Measurements from ENCODE around the gene IGSF9B.
"Not testable (repeated sequence)": the region's sequence is repeated elsewhere in the genome, so short reads cannot be mapped to it uniquely, and the experiment has no call there.

The IGSF9B gene, protein sequence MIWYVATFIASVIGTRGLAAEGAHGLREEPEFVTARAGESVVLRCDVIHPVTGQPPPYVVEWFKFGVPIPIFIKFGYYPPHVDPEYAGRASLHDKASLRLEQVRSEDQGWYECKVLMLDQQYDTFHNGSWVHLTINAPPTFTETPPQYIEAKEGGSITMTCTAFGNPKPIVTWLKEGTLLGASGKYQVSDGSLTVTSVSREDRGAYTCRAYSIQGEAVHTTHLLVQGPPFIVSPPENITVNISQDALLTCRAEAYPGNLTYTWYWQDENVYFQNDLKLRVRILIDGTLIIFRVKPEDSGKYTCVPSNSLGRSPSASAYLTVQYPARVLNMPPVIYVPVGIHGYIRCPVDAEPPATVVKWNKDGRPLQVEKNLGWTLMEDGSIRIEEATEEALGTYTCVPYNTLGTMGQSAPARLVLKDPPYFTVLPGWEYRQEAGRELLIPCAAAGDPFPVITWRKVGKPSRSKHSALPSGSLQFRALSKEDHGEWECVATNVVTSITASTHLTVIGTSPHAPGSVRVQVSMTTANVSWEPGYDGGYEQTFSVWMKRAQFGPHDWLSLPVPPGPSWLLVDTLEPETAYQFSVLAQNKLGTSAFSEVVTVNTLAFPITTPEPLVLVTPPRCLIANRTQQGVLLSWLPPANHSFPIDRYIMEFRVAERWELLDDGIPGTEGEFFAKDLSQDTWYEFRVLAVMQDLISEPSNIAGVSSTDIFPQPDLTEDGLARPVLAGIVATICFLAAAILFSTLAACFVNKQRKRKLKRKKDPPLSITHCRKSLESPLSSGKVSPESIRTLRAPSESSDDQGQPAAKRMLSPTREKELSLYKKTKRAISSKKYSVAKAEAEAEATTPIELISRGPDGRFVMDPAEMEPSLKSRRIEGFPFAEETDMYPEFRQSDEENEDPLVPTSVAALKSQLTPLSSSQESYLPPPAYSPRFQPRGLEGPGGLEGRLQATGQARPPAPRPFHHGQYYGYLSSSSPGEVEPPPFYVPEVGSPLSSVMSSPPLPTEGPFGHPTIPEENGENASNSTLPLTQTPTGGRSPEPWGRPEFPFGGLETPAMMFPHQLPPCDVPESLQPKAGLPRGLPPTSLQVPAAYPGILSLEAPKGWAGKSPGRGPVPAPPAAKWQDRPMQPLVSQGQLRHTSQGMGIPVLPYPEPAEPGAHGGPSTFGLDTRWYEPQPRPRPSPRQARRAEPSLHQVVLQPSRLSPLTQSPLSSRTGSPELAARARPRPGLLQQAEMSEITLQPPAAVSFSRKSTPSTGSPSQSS (N-terminal part only)

DNA sequence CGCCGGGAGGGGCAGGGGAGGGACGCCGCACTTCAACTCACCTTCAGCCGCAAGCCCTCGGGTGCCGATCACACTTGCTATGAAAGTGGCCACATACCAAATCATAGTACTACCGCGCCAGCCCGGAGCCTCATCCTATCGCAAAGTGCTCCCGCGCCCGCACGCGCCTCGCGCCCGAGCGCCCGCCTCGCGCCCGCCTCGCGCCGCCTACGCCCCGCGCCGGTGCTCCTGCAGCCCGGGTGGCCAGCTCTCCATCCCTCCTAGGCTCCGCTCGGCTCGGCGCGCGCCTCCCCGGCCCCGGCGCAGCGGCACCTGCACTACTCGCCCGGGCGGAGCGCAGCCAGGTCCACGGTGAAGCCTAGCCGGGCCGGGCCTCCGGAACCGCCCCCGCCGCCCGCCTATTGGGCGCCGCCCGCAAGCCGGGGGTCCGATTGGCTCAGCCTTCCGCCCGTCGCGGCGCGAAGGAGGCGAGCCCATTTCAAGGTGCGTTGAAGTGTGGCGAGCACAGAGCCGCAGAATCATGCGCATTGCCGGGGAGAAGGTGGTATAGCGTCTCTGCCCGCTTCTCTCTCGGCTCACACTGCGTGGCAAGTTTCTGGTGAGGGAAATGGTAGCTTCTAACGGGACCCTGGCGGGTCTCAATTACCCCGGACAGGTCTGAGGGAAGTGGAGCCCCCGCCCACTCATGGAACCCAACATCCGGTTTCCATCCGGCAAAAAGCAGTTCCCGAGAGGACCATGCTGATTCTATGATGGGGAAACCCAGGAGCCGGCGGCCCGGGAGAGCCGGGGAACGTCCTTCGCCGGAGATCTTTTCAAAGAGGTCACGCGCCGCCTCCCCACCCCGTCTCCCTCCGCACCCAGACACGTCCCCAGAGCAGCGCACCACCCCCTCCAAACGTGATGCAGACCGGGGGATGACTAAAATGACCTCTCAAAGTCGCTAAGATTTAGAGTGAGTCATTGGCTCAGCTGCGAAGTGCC lies at the start of gene IGSF9B:
Gene IGSF9B, minus strand, starts transcription at position 319 of the 984 bp plus-strand sequence. Its CDS starts 214 bp downstream, at position 105.
- DNase-seq (ENCODE audit: low spot score): no peak

DNA sequence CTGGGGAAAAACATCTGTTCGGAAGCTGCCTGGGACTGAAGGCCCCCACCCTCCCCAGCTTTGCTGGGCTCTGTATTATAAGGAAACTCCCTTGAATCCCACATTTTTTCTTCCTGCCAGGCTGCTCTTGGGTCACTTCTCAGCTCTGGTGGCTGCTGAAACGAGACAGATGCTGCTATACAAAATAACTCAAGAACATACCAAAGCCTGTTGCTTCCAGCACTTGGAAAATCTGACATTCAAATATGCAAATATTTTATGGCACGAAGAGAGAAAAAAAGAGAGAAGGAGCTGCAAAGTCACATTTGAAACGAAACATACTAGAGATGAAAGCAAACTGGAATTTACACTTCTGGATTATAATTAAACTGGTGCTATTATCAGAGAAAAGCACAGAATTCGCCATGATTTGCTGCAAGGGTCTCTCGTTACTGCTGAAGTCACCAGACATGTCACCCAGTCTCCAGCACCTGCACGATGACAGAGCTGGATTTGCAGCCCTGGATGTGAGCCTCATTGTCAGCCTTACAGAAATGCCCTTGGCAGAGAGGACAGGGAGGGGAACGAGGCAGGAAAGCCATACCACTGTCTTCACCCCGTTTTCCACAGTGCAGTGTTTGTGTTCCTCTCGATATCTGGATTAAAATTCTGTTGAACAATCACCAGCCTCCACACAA lies 47.9 kb upstream of the IGSF9B start:
- DNase-seq (ENCODE audit: low spot score): no peak

DNA sequence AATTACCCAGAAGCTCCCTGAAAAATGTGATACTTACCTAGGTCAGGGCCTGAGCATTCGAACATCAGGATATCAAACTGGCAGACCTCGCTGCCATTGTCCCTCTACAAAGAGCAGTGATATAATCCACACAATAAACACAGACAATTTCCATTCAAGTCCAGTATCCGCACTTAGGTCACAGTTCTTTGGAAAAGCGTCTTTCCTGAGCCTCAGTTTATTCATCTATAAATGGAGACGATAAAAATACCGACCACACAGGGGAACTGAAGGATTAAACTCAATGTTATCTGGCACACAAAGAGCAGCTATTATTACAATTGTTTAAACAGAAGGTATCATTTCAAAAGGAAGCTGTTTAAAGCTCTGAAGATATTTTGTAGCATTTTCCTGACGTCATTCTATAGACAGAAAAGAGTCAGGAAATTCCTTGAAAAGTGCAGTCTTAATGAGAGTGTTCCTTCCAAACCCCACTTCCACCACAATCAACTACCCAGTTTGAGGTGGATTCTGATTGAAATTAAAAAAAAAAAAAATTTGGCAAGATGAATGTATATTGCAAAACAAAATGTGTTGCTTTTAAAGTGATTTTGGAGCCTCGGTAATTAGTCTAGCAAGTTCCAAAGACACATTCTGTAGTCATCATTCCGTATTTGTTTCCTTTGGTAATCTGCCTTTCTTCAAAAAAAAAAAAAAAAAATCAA lies 47.2 kb upstream of the IGSF9B start:
- DNase-seq (ENCODE audit: low spot score): no peak

DNA sequence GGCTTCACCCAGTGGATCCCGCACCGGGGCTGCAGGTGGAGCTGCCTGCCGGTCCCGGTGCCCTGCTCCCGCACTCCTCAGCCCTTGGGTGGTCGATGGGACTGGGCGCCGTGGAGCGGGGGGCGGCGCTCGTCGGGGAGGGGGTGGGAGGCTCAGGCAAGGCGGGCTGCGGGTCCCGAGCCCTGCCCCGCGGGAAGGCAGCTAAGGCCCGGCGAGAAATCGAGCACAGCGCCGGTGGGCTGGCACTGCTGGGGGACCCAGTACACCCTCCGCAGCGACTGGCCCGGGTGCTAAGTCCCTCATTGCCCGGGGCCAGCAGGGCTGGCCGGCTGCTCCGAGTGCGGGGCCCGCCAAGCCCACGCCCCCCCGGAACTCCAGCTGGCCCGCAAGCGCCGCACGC lies 46.1 kb upstream of the IGSF9B start:
- DNase-seq (ENCODE audit: low spot score): not testable (repeated sequence)

DNA sequence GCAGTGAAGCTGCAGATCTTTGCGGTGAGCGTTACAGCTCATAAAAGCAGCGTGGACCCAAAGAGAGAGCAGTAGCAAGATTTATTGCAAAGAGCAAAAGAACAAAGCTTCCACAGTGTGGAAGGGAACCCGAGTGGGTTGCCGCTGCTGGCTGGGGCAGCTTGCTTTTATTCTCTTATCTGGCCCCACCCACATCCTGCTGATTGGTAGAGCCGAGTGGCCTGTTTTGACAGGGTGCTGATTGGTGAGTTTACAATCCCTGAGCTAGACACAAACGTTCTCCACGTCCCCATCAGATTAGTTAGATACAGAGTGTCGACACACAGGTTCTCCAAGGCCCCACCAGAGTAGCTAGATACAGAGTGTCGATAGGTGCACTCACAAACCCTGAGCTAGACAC lies 45.6 kb upstream of the IGSF9B start:
- DNase-seq (ENCODE audit: low spot score): not testable (repeated sequence)

DNA sequence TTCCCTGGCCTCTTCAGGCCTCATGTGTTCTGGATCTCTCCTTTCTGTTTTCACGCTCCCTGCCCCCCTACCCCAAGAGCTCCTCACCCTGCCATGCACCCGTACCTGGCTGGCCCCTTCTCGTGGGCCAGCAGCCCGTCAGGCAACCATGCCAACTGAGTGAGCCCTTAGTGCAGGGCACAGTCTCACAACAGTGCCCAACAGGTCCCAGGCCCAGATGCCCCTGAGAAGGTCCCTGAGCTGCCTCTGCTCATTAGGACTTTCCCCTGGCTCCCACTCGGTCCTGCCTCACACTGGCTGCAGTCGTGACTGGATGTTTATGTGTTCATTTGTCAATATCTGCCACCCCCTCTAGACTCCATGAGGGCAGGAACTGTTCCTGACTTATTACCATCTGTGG lies 44.8 kb upstream of the IGSF9B start:
- DNase-seq (ENCODE audit: low spot score): no peak

DNA sequence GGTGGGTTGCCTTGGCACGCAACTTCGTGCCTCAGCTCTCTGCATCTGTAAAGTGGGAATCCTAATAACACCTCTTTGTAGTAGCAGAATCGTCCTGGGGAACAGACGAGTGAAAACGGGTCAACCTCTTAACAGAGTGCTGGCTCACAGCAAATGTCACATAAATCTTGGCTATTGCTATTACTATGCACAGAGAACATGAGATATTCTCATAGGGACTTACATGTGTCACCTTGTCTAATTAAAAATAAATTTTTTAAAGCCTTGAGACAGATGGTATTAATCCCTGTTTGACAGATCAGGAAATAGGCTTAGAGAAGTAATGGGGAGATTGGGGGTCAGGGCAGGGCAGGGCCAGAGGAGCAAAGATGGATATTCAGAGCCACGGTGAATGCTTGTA lies 44.3 kb upstream of the IGSF9B start:
- DNase-seq (ENCODE audit: low spot score): no peak

DNA sequence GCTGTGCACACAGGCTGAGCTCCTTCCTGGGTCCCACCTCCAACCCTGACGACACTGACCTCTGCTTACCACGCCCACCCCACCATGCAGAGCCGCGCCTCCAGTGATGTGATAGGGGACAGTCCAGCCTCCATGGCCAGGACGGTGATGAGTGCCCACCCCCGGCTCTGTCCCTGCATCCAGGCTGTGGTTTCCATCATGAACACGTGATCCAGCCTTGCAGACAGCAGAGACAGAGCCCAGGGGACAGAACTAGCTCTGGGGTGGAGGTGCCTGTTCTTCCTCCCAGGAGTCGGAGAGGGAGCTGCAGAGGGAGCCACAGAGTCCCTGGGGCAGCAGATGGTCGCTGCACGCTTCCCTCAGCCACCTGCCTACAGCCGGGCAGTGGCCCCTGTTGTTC lies 42.6 kb upstream of the IGSF9B start:
- no peak for DNase-seq (ENCODE audit: low spot score)

DNA sequence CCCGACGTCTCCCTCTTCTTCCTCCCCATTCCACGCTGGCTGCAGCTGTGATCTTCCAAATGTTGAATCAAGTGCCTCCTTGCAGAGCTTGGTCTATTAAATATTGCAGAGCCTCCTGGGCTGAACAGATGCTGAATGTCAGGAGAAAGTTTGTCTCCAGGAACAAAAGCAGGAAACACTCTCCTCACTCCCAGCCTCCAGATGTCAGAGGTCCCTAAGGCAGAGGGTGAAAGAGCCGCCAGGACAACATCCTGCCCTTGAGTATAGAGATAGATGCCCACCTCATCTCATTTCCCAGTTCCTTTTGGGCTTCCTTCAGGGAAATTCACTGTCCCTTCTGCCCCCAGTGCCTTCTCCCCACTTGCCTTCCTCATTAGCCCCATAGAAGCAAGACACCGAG lies 40.8 kb upstream of the IGSF9B start:
- DNase-seq (ENCODE audit: low spot score): no peak

DNA sequence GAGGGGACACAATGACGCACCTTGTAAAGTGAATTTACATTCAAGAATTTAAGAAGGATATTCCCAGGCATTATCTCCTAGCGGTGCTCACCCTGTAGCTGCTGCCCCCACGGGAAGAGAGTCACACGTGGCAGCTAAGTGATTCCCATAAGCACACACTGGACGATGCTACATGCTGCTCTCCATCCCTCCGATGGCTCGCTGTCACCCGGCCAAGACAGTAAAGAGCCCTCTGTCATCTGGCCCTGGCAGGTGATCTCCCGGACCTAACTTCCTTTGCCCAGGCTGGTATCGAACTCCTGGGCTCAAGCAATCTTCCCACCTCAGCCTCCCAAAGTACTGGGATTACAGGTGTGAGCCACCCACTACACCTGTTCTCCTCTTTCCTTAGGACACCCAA lies 39.9 kb upstream of the IGSF9B start:
- no peak for DNase-seq (ENCODE audit: low spot score)

DNA sequence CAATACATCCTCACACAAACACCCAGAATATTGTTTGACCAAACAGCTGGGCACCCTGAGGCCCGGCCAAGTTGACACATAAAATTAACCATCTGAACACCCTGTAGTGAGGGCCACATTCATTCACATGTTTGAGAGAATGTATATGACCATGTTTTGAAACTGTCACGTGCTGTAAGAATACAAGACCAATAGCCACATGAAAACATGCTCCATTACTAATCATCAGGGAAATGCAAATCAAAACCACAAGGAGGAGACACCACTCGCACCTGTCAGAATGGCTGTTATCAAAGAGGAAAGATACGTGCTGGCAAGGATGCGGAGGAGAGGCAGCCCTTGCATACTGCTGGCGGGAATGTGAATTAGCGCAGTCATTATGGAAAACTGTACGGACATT lies 38.3 kb upstream of the IGSF9B start:
- no peak for DNase-seq (ENCODE audit: low spot score)

DNA sequence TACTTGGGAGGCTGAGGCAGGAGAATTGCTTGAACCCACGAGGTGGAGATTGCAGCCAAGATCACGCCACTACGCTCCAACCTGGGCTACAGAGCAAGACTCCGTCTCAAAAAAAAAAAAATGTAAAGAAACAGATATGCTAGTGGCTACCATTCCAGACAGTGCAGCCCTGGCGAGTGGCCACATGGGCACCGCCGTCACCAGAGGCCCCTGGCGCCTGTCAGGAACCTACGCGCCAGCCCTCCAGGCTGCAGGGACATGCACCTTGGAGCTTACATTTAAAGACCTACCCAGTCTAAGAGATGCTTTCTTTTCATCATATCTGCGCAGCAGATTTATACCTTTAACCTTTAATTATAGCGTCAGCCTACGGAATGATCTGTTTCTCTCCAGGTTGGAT lies 37.2 kb upstream of the IGSF9B start:
- no peak for DNase-seq (ENCODE audit: low spot score)

DNA sequence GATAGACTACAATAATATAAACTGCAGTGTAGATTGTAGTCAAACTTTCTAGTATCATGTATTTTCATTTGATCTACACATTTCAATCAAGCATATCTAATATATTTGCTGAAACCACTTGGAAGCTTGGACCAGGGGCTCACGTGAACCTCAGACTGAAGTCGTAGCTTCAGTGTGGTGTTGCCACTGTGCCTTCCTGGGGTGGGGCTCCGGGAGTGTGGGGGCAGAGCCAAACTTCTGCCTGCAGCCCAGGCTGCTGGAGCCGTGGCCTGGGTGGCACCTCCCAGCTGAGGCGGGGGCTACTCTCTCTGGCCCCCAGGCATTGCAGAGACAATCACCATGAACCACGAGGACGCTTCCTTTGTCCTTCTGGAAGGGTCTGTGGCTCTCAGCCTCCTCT lies 36.3 kb upstream of the IGSF9B start:
- DNase-seq (ENCODE audit: low spot score): no peak

DNA sequence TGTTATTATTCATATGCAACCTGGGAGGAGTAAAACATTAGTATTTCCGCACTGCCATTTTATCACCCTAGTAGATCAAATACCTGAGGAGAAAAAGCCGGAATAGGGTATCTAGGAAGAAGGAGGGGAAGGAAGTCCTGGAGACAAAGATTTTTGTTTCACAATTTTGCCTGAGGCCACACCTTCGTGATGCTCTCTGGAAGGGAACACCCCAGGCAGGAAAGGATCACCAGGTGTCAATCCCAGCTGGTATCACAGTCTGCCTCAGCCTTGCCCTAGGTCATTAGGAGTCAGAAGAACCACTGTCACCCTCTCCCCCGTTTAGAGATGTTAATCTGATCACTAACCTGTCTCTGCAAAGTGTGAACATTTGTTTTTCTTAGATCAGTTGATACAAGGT lies 35.4 kb upstream of the IGSF9B start:
- DNase-seq (ENCODE audit: low spot score): no peak

DNA sequence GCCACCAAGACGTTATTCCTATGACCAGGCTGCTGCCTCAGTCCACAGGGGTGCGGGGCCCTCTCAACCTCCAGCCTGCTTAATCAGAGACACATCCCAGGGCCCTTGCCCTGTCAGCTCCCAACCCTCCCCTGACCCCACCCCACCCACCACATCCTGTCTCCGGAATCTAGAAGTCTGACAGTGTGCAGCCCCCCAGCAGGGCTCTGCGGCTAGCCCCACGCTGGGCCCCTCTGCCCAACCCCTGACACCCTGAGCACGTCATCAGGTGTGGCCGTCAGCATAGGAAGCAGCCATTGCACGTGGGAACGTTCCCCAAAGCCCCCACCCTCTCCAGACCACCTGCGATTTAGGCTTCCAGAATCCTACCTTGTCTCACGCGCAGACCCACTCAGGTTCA lies 34.3 kb upstream of the IGSF9B start:
- DNase-seq (ENCODE audit: low spot score): no peak

DNA sequence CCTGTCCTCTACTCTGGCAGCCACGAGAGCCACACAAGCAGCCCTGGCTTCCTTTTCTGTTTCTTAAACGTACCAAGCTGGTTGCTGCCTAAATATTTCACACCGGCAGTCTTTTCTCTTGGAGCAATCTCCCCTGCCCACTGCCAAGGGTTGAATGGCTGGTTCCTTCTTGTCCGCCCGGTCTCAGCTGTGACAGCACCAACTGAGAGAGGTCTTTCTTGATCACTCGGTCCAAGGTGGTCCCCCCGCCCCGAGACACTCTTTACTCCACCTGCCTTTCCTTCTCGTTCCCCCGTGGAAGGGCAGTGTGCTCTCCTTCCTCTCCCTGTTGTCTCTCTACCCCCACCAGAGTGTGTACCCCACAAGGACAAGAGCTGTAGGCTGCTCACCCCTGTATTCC lies 33.7 kb upstream of the IGSF9B start:
- DNase-seq (ENCODE audit: low spot score): no peak

DNA sequence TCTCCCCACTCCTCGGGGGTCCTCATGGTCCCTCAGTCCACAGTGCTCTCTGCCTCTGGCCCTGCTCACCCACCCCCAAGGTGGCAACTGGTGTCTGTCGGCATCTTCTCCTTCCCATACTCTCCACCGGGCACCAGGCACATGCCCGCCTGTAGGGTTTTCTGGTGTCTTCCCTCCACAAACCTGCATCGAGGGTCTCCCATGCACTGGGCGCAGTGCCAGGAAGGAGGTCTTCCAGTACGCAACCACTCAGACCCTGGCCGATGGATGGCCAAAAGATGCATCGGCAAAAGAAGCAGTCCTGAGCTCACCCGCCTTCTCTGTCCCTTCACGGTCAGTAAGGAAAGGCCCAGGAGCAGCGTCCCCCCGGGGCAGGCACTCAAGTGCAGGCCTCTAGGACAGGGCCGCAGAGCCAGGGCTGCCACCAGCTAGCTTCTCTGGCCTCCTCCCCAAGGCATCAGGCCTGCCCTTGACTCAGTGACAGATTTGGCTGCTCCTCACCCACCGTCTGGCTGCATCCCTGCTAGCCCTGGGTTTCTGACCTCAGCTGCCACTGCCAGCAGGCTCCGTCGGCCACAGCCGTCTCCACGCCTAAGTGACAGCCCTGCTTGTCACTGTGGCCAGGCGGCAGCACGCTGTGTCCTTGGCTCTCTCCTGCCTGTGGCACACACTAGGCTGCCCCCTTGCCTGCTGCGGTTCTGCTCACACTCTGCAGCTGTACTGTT lies 32.1 kb upstream of the IGSF9B start:
- no peak for DNase-seq (ENCODE audit: low spot score)

DNA sequence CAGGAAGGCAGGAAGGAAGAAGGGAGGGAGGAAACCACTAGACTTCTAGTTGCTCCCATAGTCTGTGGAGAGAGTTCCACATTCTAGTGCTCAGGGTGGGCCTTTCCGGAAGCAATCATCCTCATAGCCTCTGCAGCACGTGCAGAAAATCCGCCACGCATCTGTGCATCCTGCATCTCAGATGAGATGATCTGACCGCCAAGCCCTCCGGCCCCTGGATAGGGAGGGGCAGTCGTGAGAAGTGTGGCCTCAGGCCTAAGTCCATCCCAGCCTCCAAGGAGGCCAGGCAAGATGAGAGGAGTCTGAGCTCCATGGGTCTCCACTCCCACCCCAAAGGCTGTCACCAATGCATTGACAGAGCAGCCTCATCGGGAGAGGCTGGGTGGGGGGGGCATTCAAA lies 30.4 kb upstream of the IGSF9B start:
- DNase-seq (ENCODE audit: low spot score): no peak
